Body of pancreas (tissue), 4 donors: ENCODE results near the gene DGKG. TPM values are rescaled to one million over a fixed set of nuclear protein-coding genes. Genes with fewer than 3 reads are reported as not detected.

ENCODE experiments used
- ATAC-seq: fragments of 150-250 bp; one replicate; pipeline ENCODE4 v1.9.1; 2016
- DNase-seq, 4 donors: peaks; one replicate each; pipeline ENCODE4 v3.0.0-alpha.2; 2019
- H3K27ac ChIP-seq, 4 donors: fragments of 200-600 bp; sonication (generic); 1 replicate in 3 of 4; 2 replicates in 1 of 4; pipeline versions ENCODE4 v1.5.1 to v1.6.1; 2016 to 2019; ENCODE audit warnings: mild to moderate bottlenecking in 1 of 4, mixed read lengths in 1 of 4, moderate library complexity in 1 of 4
- H3K27me3 ChIP-seq, 2 donors: fragments of 200-600 bp; sonication (generic); one replicate each; pipeline ENCODE4 v1.6.0; 2016; ENCODE audit warnings: mild to moderate bottlenecking in 1 of 2
- H3K36me3 ChIP-seq, 2 donors: fragments of 200-600 bp; sonication (generic); replicated peaks in 1 of 2; 2 replicates each; pipeline ENCODE4 v1.5.1; 2016; ENCODE audit warnings: low read depth in 2 of 2; ENCODE audit not compliant: insufficient read depth in 1 of 2
- H3K4me1 ChIP-seq: fragments of 200-600 bp; sonication (generic); one replicate; pipeline ENCODE4 v1.6.0; 2016
- H3K4me3 ChIP-seq, 2 donors: fragments of 200-600 bp; sonication (generic); 1 replicate in 1 of 2; 2 replicates in 1 of 2; pipeline ENCODE4 v1.5.1; 2016 to 2019
- H3K9me3 ChIP-seq, 3 donors: fragments of 200-600 bp; sonication (generic); 1 replicate in 2 of 3; 2 replicates in 1 of 3; pipeline ENCODE4 v1.5.1; 2016
- CTCF ChIP-seq, 7 experiments: fragments of 450-650 bp in 4 of 7; fragments of 200-600 bp in 3 of 7; sonication (generic) in 3 of 7; IDR thresholded peaks; one replicate each; pipeline ENCODE4 v1.5.1; 2016 to 2019; ENCODE audit warnings: antibody characterized with exemption in 7 of 7
- POLR2A ChIP-seq, 3 donors: fragments of 450-650 bp; IDR thresholded peaks; one replicate each; pipeline ENCODE4 v1.6.1; 2016; ENCODE audit warnings: antibody characterized with exemption in 3 of 3, mild to moderate bottlenecking in 2 of 3
- WGBS, 2 donors: methylation state at CpG; one replicate each; pipeline ENCODE4 v1.1.5; 2017; 5-methylcytosine and 5-hydroxymethylcytosine counted together
- intact Hi-C: fragments of 100-400 bp; cut with DNase I; formaldehyde crosslinking; loops from one replicate; pipeline ENCODE4 v1.15.1; 2023
- total RNA-seq, 2 donors: library from RNA; depleted of rRNA; stranded (reverse); fragments of >200 nt; gene quantifications; one replicate each; pipeline ENCODE4 v1.1.0, GENCODE V29; 2016

The DGKG gene
- total RNA-seq, 2 donors from 2014 or later, result 0.78 to 16.2 TPM

DNA sequence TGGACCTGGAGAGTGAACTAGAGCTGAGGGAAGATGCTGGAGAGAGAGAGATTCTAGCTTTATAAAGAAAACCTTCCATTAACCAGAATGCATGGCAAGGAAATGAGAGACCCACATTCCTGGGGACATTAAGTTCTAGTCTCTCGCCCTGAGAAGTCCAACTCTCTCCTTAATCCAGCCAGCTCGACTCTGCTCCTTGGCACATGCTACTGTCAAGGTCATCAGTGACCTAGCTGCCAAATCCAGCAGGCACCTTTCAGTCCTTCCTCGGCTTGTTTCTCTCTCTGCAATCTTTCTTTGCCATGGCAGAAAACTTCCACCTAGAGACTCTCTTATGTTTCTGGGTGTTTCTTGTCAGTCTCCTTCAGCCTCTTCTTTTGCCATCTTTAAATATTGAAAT lies 40.3 kb downstream of the DGKG start:
- no peak for TF ChIP-seq CTCF (IDR thresholded peaks at IDR 0.05)
- TF ChIP-seq POLR2A (IDR thresholded peaks at IDR 0.05), result no peak
- Histone ChIP-seq H3K36me3 (no peaks in the 10 kb centered on the region), H3K4me3 (no peak overlapping the region), H3K27me3 (no peaks in the 10 kb centered on the region), H3K4me1 (no peaks in the 10 kb centered on the region), H3K9me3 (no peaks in the 10 kb centered on the region), H3K27ac (no peak overlapping the region)
- ATAC-seq (no peak), DNase-seq (peak in 2 of 4 donors; percentile 3 to 51)
- 24 to 41% methylated on average over 3 of the region's 3 CpGs for WGBS, 2 donors
- intact Hi-C loops, result no loop called here

DNA sequence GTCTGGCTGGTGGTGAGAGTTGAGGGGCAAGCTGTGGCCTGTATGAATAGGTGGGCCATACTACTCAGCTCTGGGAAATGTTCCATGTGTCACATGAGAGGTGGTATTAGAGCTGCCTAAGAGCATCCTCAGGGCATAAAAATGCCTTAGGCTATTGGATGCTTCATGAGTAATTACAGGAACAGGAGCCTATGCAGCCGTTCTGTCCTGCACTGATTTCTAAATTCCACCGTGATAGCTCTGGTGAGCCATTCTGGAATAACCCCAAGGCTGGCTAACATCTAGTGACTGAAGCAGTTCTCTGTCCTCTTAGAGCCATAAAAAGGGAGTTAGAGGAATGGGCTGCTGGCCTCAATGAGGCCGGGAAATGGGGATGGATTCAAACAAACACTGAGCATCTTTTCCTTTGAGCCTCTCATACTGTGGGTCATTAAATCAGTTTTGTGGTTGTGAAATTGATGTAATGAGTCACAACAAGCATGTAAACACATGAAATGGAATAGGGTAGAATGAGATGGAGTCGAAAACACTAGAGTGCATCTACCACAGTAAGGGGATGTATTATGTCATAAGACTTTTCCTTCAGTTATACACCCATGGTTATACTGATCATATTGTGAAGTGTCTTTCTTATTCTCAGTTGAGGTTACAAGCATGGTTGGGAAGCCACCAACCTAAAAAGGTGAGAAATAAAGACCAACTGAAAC lies 41.0 kb downstream of the DGKG start:
- 89 to 97% methylated on average over 4 of the region's 4 CpGs for whole genome bisulfite sequencing, 2 donors
- no peak for TF ChIP-seq CTCF (IDR thresholded peaks at IDR 0.05)
- TF ChIP-seq POLR2A (IDR thresholded peaks at IDR 0.05), result no peak

DNA sequence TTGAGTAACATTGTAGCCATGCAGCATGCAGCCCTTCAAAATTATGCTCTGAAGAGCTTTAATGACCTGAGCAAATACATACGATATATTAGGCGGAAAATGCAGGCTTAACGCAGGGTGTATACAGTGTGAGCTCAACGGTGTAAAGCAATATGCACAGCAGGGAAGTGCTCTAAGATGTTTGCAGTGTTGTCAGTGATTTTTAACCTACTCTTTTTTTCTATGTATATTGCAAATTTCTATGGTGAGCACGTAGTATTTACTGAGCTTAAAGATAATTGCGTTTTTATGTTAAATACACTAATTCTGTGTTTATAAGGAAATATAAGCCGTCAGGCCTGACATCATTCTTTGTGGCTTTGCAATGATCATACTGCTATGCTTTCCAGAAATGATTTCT lies 42.1 kb downstream of the DGKG start:
- intact Hi-C loops, result no loop called here
- H3K27ac ChIP-seq, result no peak overlapping the region
- H3K4me1 ChIP-seq, result no peaks in the 10 kb centered on the region
- TF ChIP-seq POLR2A (IDR thresholded peaks at IDR 0.05), result no peak
- TF ChIP-seq CTCF (IDR thresholded peaks at IDR 0.05), result no peak
- no peaks in the 10 kb centered on the region for H3K27me3 ChIP-seq
- 80 to 88% methylated on average over 7 of the region's 7 CpGs for WGBS, 2 donors
- ATAC-seq, result no peak
- H3K9me3 ChIP-seq, result no peaks in the 10 kb centered on the region
- no peaks in the 10 kb centered on the region for H3K36me3 ChIP-seq
- no peak for DNase-seq
- no peak overlapping the region for H3K4me3 ChIP-seq

More for the DNA sequence above, 41.0 kb downstream of the DGKG start:
- Histone ChIP-seq H3K9me3 (no peaks in the 10 kb centered on the region), H3K27ac (no peak overlapping the region), H3K4me1 (no peaks in the 10 kb centered on the region), H3K27me3 (no peaks in the 10 kb centered on the region), H3K4me3 (no peak overlapping the region), H3K36me3 (no peaks in the 10 kb centered on the region)
- intact Hi-C loops, result no loop called here
- no peak for DNase-seq
- no peak for ATAC-seq

DNA sequence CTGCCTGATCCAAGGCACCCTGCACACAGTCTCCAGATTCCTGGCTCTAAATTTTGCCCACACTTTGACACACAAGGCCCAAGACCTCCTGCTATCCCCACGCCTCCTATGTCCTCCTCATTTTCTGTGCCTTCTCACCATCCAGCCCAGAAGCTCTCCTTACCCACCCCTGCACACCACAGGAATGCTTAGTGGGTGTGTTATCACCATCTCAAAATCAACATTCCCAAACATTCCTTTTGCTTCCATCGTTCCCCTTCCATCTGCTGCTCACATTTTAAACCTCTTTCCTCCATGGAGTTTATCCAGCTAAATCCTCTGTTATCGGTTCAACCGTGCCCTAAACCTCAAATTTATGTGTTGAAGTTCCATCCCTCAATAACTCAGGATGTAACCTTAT lies 43.9 kb downstream of the DGKG start:
- TF ChIP-seq CTCF (IDR thresholded peaks at IDR 0.05), result no peak
- no peak for TF ChIP-seq POLR2A (IDR thresholded peaks at IDR 0.05)
- Histone ChIP-seq H3K27me3 (no peaks in the 10 kb centered on the region), H3K4me3 (no peak overlapping the region), H3K36me3 (no peaks in the 10 kb centered on the region), H3K27ac (no peak overlapping the region), H3K4me1 (no peaks in the 10 kb centered on the region), H3K9me3 (no peaks in the 10 kb centered on the region)
- intact Hi-C loops, result no loop called here
- DNase-seq, result no peak
- no peak for ATAC-seq
- 68 to 76% methylated on average over 4 of the region's 4 CpGs for WGBS, 2 donors

GRCh38 chr3:186317478-186317877 lies 44.6 kb downstream of the DGKG start:
- intact Hi-C loops, result no loop called here
- WGBS, 2 donors, result 83 to 85% methylated on average over 7 of the region's 7 CpGs
- no peak for DNase-seq
- ATAC-seq, result no peak
- no peak overlapping the region for H3K4me3 ChIP-seq
- no peak for TF ChIP-seq CTCF (IDR thresholded peaks at IDR 0.05)
- no peaks in the 10 kb centered on the region for H3K4me1 ChIP-seq
- H3K27me3 ChIP-seq, result no peaks in the 10 kb centered on the region
- no peaks in the 10 kb centered on the region for H3K36me3 ChIP-seq
- H3K9me3 ChIP-seq, result no peaks in the 10 kb centered on the region
- H3K27ac ChIP-seq, result no peak overlapping the region
